IPS-18c (cell line): ENCODE results near the gene CKAP5.
A peak's percentile ranks its signal among the peaks of the same experiment; 100 is the strongest.
"Not testable (repeated sequence)": the region's sequence is repeated elsewhere in the genome, so short reads cannot be mapped to it uniquely, and the experiment has no call there.

Experiments used
- H3K4me3 ChIP-seq: 2 replicates; pipeline ENCODE4 v1.7.0; 2013; ENCODE audit warnings: low read depth, mild to moderate bottlenecking, low read length, moderate library complexity; ENCODE audit not compliant: insufficient read depth
- H3K9me3 ChIP-seq: one replicate; pipeline ENCODE4 v1.6.1; 2013; ENCODE audit warnings: mild to moderate bottlenecking, low read length, moderate library complexity; ENCODE audit not compliant: control insufficient read depth, insufficient read depth

The CKAP5 gene

GRCh38 chr11:46722566-46723358 lies 123.3 kb downstream of the CKAP5 start:
- peaks cover 2% of the 10 kb centered on the region for H3K9me3 ChIP-seq
- H3K4me3 ChIP-seq, result no peak overlapping the region

DNA sequence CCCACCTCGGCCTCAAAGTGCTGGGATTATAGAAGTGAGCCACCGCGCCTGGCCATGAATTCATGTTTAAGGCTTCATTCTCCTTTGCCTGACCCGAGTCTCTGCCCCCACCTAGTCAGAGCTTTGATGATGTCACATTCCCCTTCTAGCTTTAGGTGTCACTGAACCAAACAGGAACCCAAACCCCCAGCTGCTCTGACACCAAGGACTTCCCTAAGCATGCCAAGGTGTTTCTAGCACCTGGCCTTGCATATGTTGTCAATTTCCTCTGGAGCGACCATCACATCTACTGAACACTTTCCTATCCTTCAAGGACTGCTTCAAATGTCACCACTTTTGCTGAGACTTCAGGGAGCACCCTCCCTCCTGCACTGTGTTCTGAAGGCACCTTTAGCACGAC lies 124.8 kb downstream of the CKAP5 start:
- H3K9me3 ChIP-seq, result no peaks in the 10 kb centered on the region
- no peak overlapping the region for H3K4me3 ChIP-seq

GRCh38 chr11:46719543-46720218 lies 126.4 kb downstream of the CKAP5 start:
- H3K4me3 ChIP-seq, result no peak overlapping the region
- no peaks in the 10 kb centered on the region for H3K9me3 ChIP-seq

- no peaks in the 10 kb centered on the region for H3K9me3 ChIP-seq
- H3K4me3 ChIP-seq, result no peak within 1 kb of the TSS
These were observed 127.0 kb downstream of the CKAP5 start, which contains the start of gene F2 for GRCh38 chr11:46719048-46719542. Gene F2 (plus strand): TSS chr11:46719213. CDS start chr11:46719236, 23 bp downstream.

DNA sequence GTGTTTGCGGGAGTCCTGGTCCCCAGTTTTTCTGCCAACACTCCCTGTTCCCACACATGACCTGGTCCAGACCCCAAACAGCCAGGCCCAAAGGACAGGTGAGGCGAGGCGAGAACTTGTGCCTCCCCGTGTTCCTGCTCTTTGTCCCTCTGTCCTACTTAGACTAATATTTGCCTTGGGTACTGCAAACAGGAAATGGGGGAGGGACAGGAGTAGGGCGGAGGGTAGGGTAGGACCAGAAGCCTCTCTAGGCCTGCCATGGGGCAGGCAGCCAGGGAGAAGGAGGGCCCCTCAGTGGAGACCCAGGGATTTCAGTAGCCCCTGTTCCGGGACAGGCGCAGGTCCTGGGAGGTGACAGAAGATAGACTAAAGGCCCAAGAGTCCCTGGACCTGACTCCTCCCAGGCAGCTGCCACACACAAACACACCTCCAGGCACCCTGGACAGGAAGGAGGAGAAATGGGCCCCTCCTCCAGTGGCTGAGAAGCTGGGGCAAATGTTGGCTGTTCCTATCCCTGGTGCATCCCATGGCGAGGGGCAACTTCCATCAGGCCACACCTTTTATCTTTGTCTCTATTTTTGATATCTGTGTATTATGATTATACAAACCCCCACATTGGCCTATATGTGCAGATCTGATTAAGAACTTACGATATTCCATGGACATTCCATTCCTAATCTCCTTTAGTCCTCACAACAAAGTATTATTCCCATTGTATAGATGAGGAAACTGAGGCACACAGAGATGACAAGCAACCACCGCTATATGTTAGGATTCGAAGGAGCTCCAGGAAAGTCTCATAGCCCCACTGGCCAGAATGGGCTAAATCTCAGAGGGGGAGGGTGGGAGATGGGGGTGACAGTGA lies 127.7 kb downstream of the CKAP5 start:
- no peak overlapping the region for H3K4me3 ChIP-seq
- H3K9me3 ChIP-seq, result no peaks in the 10 kb centered on the region

- H3K4me3 ChIP-seq, H3K9me3 ChIP-seq: not testable (repeated sequence)
These were observed 128.3 kb downstream of the CKAP5 start for GRCh38 chr11:46717825-46718154.

DNA sequence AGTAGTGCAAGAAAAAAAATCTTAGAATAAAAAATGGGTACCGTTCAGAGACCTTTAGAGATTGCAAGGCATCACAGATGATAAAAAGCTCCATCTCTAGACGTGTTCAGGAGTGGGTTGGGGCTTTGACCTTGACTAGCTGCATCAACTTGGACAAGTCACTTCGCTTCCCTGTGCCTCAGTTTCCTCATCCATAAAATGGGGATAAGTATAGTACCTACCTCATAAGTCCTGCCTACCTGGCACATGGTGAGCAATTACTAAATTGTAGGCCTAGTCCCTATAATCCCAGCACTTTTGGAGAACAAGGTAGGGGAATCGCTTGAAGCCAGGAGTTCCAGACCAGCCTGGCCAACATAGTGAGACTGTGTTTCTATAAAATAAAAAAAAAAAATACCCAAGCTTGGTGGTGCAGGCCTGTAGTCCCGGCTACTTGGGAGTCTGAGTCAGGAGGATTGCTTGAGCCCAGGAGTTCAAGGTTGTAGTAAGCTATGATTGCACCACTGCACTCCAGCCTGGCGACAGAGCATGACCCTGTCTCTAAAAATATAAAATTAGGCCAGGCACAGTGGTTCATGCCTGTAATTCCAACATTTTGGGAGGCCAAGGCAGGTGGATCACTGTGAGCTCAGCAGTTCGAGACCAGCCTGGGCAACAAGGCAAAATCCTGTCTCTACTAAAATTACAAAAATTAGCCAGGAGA lies 133.1 kb downstream of the CKAP5 start:
- Histone ChIP-seq H3K9me3 (no peaks in the 10 kb centered on the region), H3K4me3 (no peak overlapping the region)

GRCh38 chr11:46711303-46711702 lies 134.8 kb downstream of the CKAP5 start:
- Histone ChIP-seq H3K9me3 (no peaks in the 10 kb centered on the region), H3K4me3 (no peak overlapping the region)

GRCh38 chr11:46710821-46711269 lies 135.2 kb downstream of the CKAP5 start:
- no peak overlapping the region for H3K4me3 ChIP-seq
- no peaks in the 10 kb centered on the region for H3K9me3 ChIP-seq

GRCh38 chr11:46709351-46709750 lies 136.7 kb downstream of the CKAP5 start:
- not testable (repeated sequence) for H3K9me3 ChIP-seq, H3K4me3 ChIP-seq

DNA sequence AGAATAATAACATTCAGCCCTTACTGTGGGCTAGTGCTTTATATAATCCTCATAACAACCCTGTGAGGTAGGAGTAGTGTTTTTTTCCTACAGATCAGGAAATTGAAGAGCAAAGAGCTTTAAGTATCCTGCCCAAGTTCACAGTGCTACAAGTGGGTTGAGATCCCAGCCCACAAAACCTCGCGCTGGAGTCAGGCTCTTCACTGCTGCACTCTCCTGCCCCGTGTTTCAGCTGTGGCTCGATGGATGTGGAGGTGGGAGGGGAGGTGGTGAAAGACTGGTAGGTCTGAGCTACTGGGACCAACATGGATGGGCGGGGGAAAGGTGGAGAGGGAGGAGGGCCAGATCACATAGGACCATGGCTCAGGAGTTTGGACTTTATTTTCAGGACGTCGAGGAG lies 139.2 kb downstream of the CKAP5 start:
- Histone ChIP-seq H3K4me3 (no peak overlapping the region), H3K9me3 (no peaks in the 10 kb centered on the region)

- no peaks in the 10 kb centered on the region for H3K9me3 ChIP-seq
These were observed 140.9 kb downstream of the CKAP5 start for GRCh38 chr11:46705070-46705688.

GRCh38 chr11:46701078-46701654 lies 144.9 kb downstream of the CKAP5 start:
- no peaks in the 10 kb centered on the region for H3K9me3 ChIP-seq
- peak overlapping the region; percentile 86 for H3K4me3 ChIP-seq

More at GRCh38 chr11:46705070-46705688, 140.9 kb downstream of the CKAP5 start:
- no peak overlapping the region for H3K4me3 ChIP-seq

DNA sequence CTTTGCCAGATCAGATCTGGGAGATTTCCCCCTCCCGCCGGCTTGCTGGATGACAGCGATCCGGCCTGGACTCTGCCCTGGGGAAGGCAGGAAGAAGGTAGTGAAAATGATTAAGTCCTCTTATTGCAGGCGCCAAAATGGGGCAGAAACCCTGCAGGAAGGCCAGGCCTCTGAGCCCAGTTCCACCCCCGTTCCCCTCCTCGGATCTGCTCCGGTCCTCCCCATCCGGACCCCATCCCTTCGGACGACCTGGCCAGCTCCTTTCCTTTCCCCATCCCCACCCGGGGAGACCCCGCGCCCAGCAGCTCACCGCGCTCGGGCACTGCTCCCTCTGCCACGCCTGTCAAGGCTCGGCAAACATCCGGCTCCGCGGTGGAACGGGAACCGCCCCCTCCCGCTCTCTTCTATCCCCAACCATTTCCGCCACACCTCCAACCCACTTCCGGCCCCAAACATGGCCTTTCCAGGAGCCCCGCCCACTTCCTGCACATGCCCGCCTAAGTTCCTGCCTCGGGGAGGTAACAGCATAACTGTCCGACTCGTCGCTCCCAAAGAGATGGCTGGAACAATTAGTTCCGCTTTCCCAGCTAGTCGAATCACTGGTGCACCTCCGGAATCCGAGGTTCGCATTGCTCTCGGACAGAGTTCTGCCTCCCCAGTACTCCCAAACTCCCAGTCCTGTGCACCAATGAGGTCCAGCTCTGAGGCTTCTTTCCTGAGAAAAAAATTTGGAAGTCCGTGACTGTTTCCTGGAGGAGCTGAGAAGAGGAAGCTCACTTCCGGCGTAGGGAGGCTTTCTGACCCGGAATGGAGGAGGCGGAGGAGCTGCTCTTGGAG lies 145.6 kb downstream of the CKAP5 start, which contains the start of the genes ARHGAP1 and ZNF408:
Gene ARHGAP1 (minus strand): TSS at position 379 of the 837 bp plus-strand sequence. CDS start 4,512 bp downstream, outside the sequence.
Gene ZNF408 (plus strand): TSS at position 791 of the 837 bp plus-strand sequence. CDS start 17 bp downstream, at position 808.
- Histone ChIP-seq H3K9me3 (no peaks in the 10 kb centered on the region), H3K4me3 (peak within 1 kb of the TSS; percentile 86)

DNA sequence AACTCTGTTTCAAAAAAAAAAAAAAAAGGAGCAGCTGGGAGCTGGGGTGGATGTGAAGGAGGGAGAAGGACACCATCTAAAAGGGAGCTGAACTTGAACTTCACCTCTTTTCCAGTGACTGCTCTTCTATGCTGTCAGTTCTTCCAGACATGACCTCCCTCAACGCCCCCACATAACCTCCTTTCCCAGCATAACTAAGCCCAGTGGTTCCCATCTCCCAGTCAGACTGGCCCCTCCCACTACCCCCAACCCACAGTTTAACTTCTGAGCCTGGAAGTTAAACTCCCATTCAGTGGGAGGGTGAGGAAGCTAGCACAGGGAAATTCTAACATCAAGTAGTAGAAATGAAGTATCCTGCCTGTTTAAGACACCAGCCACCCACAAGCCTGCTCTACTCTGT lies 147.5 kb downstream of the CKAP5 start:
- Histone ChIP-seq H3K9me3 (no peaks in the 10 kb centered on the region), H3K4me3 (no peak overlapping the region)
